Calu3 (cell line): Measurements from ENCODE around the gene MLLT10. TPM values are rescaled to one million over a fixed set of nuclear protein-coding genes. Genes with fewer than 3 reads are reported as not detected.

Experiments used
- BruUV-seq: library from RNA; stranded (reverse); fragments of 400-500 nt; replicated peaks from 2 replicates; lab custom pipeline; 2021; lab: Mats Ljungman, UMichigan
- CTCF ChIA-PET: fragments of 300-600 bp; sonication (Branson Sonifier 250); formaldehyde crosslinking; loops from one replicate; lab custom pipeline; 2022; ENCODE audit warnings: antibody characterized with exemption; lab: Charles Lee
- DNase-seq: peaks from one replicate; pipeline ENCODE4 v3.0.0; 2022
- H3K27ac Mint-ChIP-seq: one replicate; pipeline ENCODE4 v1.8.0; 2022; ENCODE audit warnings: mixed read lengths; ENCODE audit not compliant: unreplicated experiment
- H3K27me3 Mint-ChIP-seq: one replicate; pipeline ENCODE4 v1.8.0; 2022; ENCODE audit warnings: mixed read lengths; ENCODE audit not compliant: unreplicated experiment
- H3K36me3 Mint-ChIP-seq: one replicate; pipeline ENCODE4 v1.8.0; 2022; ENCODE audit warnings: mild to moderate bottlenecking, moderate library complexity, mixed read lengths; ENCODE audit not compliant: insufficient read depth, unreplicated experiment
- H3K4me1 Mint-ChIP-seq: one replicate; pipeline ENCODE4 v1.8.0; 2022; ENCODE audit warnings: mild to moderate bottlenecking, low read depth, mixed read lengths; ENCODE audit not compliant: unreplicated experiment
- H3K4me3 Mint-ChIP-seq: one replicate; pipeline ENCODE4 v1.8.0; 2022; ENCODE audit warnings: mild to moderate bottlenecking, low read depth, moderate library complexity, mixed read lengths; ENCODE audit not compliant: unreplicated experiment
- H3K9me3 Mint-ChIP-seq: one replicate; pipeline ENCODE4 v1.8.0; 2022; ENCODE audit warnings: low read depth, mixed read lengths; ENCODE audit not compliant: unreplicated experiment
- CTCF ChIP-seq: fragments of 200-600 bp; IDR thresholded peaks from one replicate; pipeline ENCODE4 v1.8.0; 2022; ENCODE audit warnings: antibody characterized with exemption; ENCODE audit not compliant: unreplicated experiment
- intact Hi-C: fragments of 100-400 bp; cut with micrococcal nuclease; formaldehyde crosslinking; loops from one replicate; pipeline ENCODE4 v1.10.0; 2022; ENCODE audit not compliant: unreplicated experiment
- total RNA-seq: library from RNA; stranded (reverse); gene quantifications from 2 replicates; pipeline ENCODE4 v1.2.3, GENCODE V29; 2022

Gene MLLT10
- total RNA-seq, 1 experiment from 2014 or later = 34.7 TPM

GRCh38 chr10:21499701-21500577, 34.1 kb upstream of the MLLT10 start:
- Mint-ChIP-seq H3K4me1 (no peaks in the 10 kb centered on the region), H3K27me3 (peaks cover 52% of the 10 kb centered on the region), H3K36me3 (peaks cover 24% of the 10 kb centered on the region), H3K9me3 (no peaks in the 10 kb centered on the region), H3K4me3 (no peak overlapping the region), H3K27ac (no peak overlapping the region)
- TF ChIP-seq CTCF = no peak
- intact Hi-C loops = loop anchor here (5.0 to 10.0 kb wide), 3 partner anchors 227 to 1487 kb away; no protein-coding TSS in a partner anchor
- BruUV-seq = no TSS peak
- DNase-seq = no peak
- CTCF ChIA-PET = no interaction called here

- intact Hi-C loops = no loop called here
- H3K27me3 Mint-ChIP-seq = peaks cover 52% of the 10 kb centered on the region
- H3K4me1 Mint-ChIP-seq = no peaks in the 10 kb centered on the region
- no peak overlapping the region for H3K27ac Mint-ChIP-seq
- CTCF ChIA-PET = no interaction called here
- no peaks in the 10 kb centered on the region for H3K9me3 Mint-ChIP-seq
- TF ChIP-seq CTCF = no peak
- no peak for DNase-seq
- no peak overlapping the region for H3K4me3 Mint-ChIP-seq
- H3K36me3 Mint-ChIP-seq = peaks cover 18% of the 10 kb centered on the region
- BruUV-seq = no TSS peak
Observed at GRCh38 chr10:21500578-21500910, 33.5 kb upstream of the MLLT10 start.

- H3K27me3 Mint-ChIP-seq = peaks cover 53% of the 10 kb centered on the region
- peaks cover 12% of the 10 kb centered on the region for H3K36me3 Mint-ChIP-seq
- H3K4me3 Mint-ChIP-seq = no peak overlapping the region
- CTCF ChIA-PET = no interaction called here
- no peaks in the 10 kb centered on the region for H3K9me3 Mint-ChIP-seq
- DNase-seq = no peak
- TF ChIP-seq CTCF = no peak
- intact Hi-C loops = no loop called here
- H3K27ac Mint-ChIP-seq = no peak overlapping the region
- BruUV-seq = no TSS peak
- H3K4me1 Mint-ChIP-seq = no peaks in the 10 kb centered on the region
Observed at GRCh38 chr10:21501091-21501490, 32.9 kb upstream of the MLLT10 start.

GRCh38 chr10:21501731-21502347, 32.2 kb upstream of the MLLT10 start:
- DNase-seq = no peak
- CTCF ChIA-PET = no interaction called here
- BruUV-seq = no TSS peak
- no peaks in the 10 kb centered on the region for H3K9me3 Mint-ChIP-seq
- no peak for TF ChIP-seq CTCF
- intact Hi-C loops = no loop called here
- peaks cover 60% of the 10 kb centered on the region for H3K27me3 Mint-ChIP-seq
- no peaks in the 10 kb centered on the region for H3K4me1 Mint-ChIP-seq
- H3K4me3 Mint-ChIP-seq = no peak overlapping the region
- no peak overlapping the region for H3K27ac Mint-ChIP-seq
- peaks cover 5% of the 10 kb centered on the region for H3K36me3 Mint-ChIP-seq
